SK-N-MC (cell line): ENCODE results near the gene EEFSEC.

Source experiments
- EZH2 ChIP-seq: fragments of 200-600 bp; sonication (generic); IDR thresholded peaks from one replicate; pipeline ENCODE4 v1.6.1; 2017; ENCODE audit warnings: antibody characterized with exemption
- POLR2AphosphoS5 ChIP-seq: IDR thresholded peaks from 2 replicates; pipeline ENCODE4 v1.6.1; 2012; ENCODE audit warnings: mild to moderate bottlenecking, low read depth, low read length, borderline replicate concordance

DNA sequence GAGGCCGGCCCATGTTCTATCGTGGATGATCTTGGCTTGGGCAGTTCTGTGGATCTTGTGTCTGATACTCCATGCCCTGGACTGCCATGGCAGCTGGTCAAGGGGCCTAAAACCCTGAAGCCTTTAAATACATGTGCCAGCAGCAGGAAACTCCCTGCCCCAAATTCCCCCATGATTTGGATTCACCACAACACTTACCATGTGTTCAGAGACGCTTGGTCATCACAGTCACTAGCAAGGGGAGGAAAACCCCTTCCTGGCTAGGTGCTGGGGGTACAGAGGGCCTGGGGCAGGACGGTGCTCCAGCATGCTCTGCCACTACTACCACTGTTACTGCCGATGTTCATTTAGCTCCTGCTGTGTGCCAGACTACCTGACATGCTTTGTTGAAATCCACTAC is 219.0 kb downstream of the EEFSEC start:
- no peak for TF ChIP-seq EZH2
- no peak for TF ChIP-seq POLR2AphosphoS5
